KMS-11 (cell line): ENCODE data around the gene EFNA1.

Source experiments
- H2AFZ ChIP-seq: fragments of 200-600 bp; sonication (generic); 2 replicates; pipeline ENCODE4 v1.6.1; 2016; ENCODE audit warnings: antibody characterized with exemption, mixed run types, low read depth
- H3K27ac ChIP-seq: fragments of 200-600 bp; sonication (generic); 2 replicates; pipeline ENCODE4 v1.6.1; 2016; ENCODE audit warnings: mild to moderate bottlenecking, mixed run types
- H3K27me3 ChIP-seq: fragments of 200-600 bp; sonication (generic); 2 replicates; pipeline ENCODE4 v1.6.1; 2017; ENCODE audit warnings: mild to moderate bottlenecking, low read depth, mixed run types, moderate library complexity; ENCODE audit not compliant: insufficient read depth
- H3K36me3 ChIP-seq: fragments of 200-600 bp; sonication (generic); 2 replicates; pipeline ENCODE4 v1.6.1; 2017; ENCODE audit warnings: mild to moderate bottlenecking, mixed run types; ENCODE audit not compliant: insufficient read depth
- H3K4me1 ChIP-seq: fragments of 200-600 bp; sonication (generic); 2 replicates; pipeline ENCODE4 v1.6.1; 2016; ENCODE audit warnings: mild to moderate bottlenecking, low read depth, mixed run types; ENCODE audit not compliant: poor library complexity, severe bottlenecking
- H3K4me2 ChIP-seq: fragments of 200-600 bp; sonication (generic); 2 replicates; pipeline ENCODE4 v1.7.0; 2016; ENCODE audit warnings: mild to moderate bottlenecking, mixed run types
- H3K4me3 ChIP-seq: fragments of 200-600 bp; sonication (generic); IDR thresholded peaks from 2 replicates; pipeline ENCODE4 v1.6.1; 2017; ENCODE audit warnings: low read depth, low read length, mixed read lengths; ENCODE audit not compliant: insufficient read depth
- H3K79me2 ChIP-seq: fragments of 200-600 bp; sonication (generic); 2 replicates; pipeline ENCODE4 v1.6.1; 2016; ENCODE audit warnings: low read depth, mixed run types; ENCODE audit not compliant: insufficient read depth
- H3K9ac ChIP-seq: fragments of 200-600 bp; sonication (generic); 2 replicates; pipeline ENCODE4 v1.6.1; 2016; ENCODE audit warnings: mild to moderate bottlenecking, mixed run types
- H4K20me1 ChIP-seq: fragments of 200-600 bp; sonication (generic); 2 replicates; pipeline ENCODE4 v1.6.1; 2016; ENCODE audit warnings: mild to moderate bottlenecking, mixed run types; ENCODE audit not compliant: insufficient read depth
- TF ChIP-seq, protein P1 (sequence below): fragments of 200-600 bp; sonication (generic); conservative IDR thresholded peaks from 2 replicates; pipeline ENCODE4 v1.6.1; 2017; ENCODE audit warnings: low read depth, mild to moderate bottlenecking, antibody characterized with exemption, low read length, moderate library complexity, mixed read lengths

EFNA1 gene

DNA sequence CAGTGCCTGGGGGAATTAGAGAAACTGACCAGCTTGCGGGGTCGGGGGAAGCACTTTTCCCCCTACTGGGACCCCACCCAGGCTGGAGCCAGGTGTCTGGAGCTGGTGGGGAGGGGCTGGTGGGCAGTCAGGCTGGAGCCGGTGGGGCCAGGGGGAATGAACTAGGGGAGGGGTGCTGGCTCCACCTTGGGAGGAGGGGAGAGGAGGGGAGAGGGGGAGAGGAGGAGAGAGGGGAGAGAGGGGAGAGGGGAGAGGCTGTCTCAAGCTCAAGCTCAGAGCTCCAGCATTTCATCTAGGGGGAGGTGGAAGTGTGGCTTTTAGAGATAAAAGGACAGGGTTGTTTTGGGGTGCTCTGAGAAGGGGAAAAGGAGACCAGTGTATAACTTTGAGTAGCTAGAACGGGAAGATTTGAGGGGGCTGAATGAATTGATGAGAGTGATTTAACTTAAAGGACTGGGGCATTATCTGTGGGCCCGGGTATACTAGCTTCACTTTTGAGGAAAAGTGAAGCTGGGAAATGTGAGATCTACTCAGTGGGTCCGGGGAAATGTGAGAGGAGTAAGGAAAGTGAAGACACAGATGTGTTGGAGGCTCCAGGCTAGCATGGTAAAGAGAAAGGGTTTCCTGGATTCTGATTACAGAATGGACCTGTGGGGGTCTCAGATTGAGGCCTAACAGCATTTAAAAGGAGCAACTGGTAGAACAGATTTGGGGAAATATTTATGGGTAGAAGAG lies 2.8 kb downstream of the EFNA1 start:
- H2AFZ ChIP-seq = no peak overlapping the region
- no peaks in the 10 kb centered on the region for H4K20me1 ChIP-seq
- H3K9ac ChIP-seq = no peak overlapping the region
- TF ChIP-seq, protein P1, sequence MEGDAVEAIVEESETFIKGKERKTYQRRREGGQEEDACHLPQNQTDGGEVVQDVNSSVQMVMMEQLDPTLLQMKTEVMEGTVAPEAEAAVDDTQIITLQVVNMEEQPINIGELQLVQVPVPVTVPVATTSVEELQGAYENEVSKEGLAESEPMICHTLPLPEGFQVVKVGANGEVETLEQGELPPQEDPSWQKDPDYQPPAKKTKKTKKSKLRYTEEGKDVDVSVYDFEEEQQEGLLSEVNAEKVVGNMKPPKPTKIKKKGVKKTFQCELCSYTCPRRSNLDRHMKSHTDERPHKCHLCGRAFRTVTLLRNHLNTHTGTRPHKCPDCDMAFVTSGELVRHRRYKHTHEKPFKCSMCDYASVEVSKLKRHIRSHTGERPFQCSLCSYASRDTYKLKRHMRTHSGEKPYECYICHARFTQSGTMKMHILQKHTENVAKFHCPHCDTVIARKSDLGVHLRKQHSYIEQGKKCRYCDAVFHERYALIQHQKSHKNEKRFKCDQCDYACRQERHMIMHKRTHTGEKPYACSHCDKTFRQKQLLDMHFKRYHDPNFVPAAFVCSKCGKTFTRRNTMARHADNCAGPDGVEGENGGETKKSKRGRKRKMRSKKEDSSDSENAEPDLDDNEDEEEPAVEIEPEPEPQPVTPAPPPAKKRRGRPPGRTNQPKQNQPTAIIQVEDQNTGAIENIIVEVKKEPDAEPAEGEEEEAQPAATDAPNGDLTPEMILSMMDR = no peak
- H3K79me2 ChIP-seq = no peaks in the 10 kb centered on the region
- no peak overlapping the region for H3K4me3 ChIP-seq
- H3K4me2 ChIP-seq = no peak overlapping the region
- no peak overlapping the region for H3K27ac ChIP-seq
- H3K27me3 ChIP-seq = peaks cover 43% of the 10 kb centered on the region
- no peaks in the 10 kb centered on the region for H3K36me3 ChIP-seq
- peaks cover 36% of the 10 kb centered on the region for H3K4me1 ChIP-seq

DNA sequence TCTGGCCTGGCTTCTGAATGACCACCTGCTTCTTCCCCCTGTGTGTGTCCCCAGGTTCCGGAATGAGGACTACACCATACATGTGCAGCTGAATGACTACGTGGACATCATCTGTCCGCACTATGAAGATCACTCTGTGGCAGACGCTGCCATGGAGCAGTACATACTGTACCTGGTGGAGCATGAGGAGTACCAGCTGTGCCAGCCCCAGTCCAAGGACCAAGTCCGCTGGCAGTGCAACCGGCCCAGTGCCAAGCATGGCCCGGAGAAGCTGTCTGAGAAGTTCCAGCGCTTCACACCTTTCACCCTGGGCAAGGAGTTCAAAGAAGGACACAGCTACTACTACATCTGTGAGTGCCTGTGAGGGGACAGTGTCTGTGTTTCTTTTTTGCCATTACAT lies 3.6 kb downstream of the EFNA1 start:
- Histone ChIP-seq H3K4me2 (no peak overlapping the region), H3K4me3 (no peak overlapping the region), H3K27me3 (peaks cover 35% of the 10 kb centered on the region), H3K4me1 (peaks cover 36% of the 10 kb centered on the region), H3K27ac (no peak overlapping the region), H3K9ac (no peak overlapping the region), H3K79me2 (no peaks in the 10 kb centered on the region), H2AFZ (no peak overlapping the region), H3K36me3 (no peaks in the 10 kb centered on the region), H4K20me1 (no peaks in the 10 kb centered on the region)
- TF ChIP-seq, protein P1 = no peak

DNA sequence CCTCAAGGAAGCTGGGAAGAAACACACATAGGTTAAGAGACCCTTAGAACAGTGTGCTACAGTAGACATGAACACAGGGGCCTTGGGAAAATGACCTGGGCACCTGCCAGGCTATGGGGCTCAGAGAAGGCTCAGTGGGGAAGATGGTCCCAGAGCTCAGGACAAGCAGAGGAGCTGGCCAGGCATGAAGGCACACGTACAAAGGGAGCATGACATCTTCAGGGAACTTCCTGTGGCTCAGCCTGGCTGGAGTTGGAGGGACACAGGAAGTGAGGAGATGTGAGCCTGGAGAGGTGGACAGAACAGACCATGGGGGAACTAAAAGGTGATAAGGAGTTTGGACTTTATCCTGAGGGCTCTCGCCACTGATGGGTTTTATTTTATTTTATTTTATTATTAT lies 4.2 kb downstream of the EFNA1 start:
- H2AFZ ChIP-seq = no peak overlapping the region
- no peaks in the 10 kb centered on the region for H4K20me1 ChIP-seq
- peaks cover 29% of the 10 kb centered on the region for H3K27me3 ChIP-seq
- peaks cover 34% of the 10 kb centered on the region for H3K4me1 ChIP-seq
- TF ChIP-seq, protein P1 = no peak
- H3K36me3 ChIP-seq = no peaks in the 10 kb centered on the region
- no peak overlapping the region for H3K4me3 ChIP-seq
- no peak overlapping the region for H3K27ac ChIP-seq
- 0 out of 2 replicates have a peak, but pooled peaks cover 3% of the 10 kb centered on the region for H3K79me2 ChIP-seq
- H3K9ac ChIP-seq = no peak overlapping the region
- no peak overlapping the region for H3K4me2 ChIP-seq

DNA sequence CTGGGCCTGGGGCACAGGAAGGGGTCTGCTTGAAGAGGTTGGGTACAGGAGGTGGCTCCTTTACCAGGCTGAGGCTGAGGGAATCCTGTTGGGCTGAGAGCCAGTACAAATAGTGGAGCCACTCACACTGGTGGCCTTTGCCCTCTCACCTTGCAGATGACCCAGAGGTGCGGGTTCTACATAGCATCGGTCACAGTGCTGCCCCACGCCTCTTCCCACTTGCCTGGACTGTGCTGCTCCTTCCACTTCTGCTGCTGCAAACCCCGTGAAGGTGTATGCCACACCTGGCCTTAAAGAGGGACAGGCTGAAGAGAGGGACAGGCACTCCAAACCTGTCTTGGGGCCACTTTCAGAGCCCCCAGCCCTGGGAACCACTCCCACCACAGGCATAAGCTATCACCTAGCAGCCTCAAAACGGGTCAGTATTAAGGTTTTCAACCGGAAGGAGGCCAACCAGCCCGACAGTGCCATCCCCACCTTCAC lies 6.2 kb downstream of the EFNA1 start:
- no peak overlapping the region for H3K9ac ChIP-seq
- TF ChIP-seq, protein P1 = no peak
- H3K27me3 ChIP-seq = peaks cover 9% of the 10 kb centered on the region; the same call in 1 of the 2 replicates
- no peak overlapping the region for H3K4me3 ChIP-seq
- no peak overlapping the region for H2AFZ ChIP-seq
- peaks cover 25% of the 10 kb centered on the region for H3K4me1 ChIP-seq
- peaks cover 16% of the 10 kb centered on the region; the same call in 1 of the 2 replicates for H3K79me2 ChIP-seq
- H3K27ac ChIP-seq = no peak overlapping the region
- H3K4me2 ChIP-seq = no peak overlapping the region
- no peaks in the 10 kb centered on the region for H4K20me1 ChIP-seq
- no peaks in the 10 kb centered on the region for H3K36me3 ChIP-seq
